Fibroblast of lung (primary cell): ENCODE results near the gene NSUN2.

ENCODE experiments used
- EZH2 ChIP-seq: IDR thresholded peaks from 2 replicates; pipeline ENCODE4 v1.5.1; 2012; ENCODE audit warnings: low read length, control low read depth, mild to moderate bottlenecking; ENCODE audit errors: missing control alignments
- TF ChIP-seq, protein P1 (sequence below), 2 donors: IDR thresholded peaks in 1 of 2; conservative IDR thresholded peaks in 1 of 2; 1 replicate in 1 of 2; 2 replicates in 1 of 2; pipeline ENCODE4 v1.5.1; 2011 to 2012; ENCODE audit warnings: low read length in 2 of 2, control low read depth in 1 of 2, inconsistent platforms in 1 of 2, low read depth in 1 of 2, mild to moderate bottlenecking in 1 of 2

DNA sequence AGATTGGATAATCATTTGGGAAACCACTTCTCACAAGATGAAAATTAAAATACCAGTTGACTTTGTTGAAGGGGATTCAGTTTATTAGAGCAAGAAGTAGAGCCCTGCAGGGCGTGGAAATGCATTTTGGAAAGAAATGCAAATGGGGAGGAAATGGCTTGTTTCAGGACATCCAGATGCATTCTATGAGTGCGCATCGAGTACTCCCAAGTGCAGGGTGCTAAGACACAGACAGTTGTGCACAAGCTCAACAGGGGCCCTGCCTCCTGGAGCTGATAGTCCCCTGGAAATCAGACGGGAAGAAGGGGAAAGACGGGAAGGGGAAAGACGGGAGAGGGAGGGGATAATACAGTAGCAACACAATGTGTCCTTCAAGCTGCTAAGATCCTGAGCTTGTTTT is 64.0 kb downstream of the NSUN2 start:
- TF ChIP-seq, protein P1, sequence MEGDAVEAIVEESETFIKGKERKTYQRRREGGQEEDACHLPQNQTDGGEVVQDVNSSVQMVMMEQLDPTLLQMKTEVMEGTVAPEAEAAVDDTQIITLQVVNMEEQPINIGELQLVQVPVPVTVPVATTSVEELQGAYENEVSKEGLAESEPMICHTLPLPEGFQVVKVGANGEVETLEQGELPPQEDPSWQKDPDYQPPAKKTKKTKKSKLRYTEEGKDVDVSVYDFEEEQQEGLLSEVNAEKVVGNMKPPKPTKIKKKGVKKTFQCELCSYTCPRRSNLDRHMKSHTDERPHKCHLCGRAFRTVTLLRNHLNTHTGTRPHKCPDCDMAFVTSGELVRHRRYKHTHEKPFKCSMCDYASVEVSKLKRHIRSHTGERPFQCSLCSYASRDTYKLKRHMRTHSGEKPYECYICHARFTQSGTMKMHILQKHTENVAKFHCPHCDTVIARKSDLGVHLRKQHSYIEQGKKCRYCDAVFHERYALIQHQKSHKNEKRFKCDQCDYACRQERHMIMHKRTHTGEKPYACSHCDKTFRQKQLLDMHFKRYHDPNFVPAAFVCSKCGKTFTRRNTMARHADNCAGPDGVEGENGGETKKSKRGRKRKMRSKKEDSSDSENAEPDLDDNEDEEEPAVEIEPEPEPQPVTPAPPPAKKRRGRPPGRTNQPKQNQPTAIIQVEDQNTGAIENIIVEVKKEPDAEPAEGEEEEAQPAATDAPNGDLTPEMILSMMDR (conservative IDR thresholded peaks at IDR 0.05 in 1 of 2, IDR thresholded peaks at IDR 0.05 in 1 of 2; ENCODE audit: low read depth in 1 of 2, low read length in 2 of 2): no peak
- TF ChIP-seq EZH2: no peak
